Stimulated activated CD4-positive, alpha-beta T cell treated with anti-CD3 and anti-CD28 coated beads, Interleukin-15, amount 100 ng/mL, for 1 hour (primary cell): Measurements from ENCODE around the gene TCAP.

Experiments
- DNase-seq, 2 donors: peaks; one replicate each; pipeline ENCODE4 v3.0.0-alpha.2; 2020; ENCODE audit warnings: low read depth in 1 of 2, low spot score in 1 of 2

The TCAP gene

DNA sequence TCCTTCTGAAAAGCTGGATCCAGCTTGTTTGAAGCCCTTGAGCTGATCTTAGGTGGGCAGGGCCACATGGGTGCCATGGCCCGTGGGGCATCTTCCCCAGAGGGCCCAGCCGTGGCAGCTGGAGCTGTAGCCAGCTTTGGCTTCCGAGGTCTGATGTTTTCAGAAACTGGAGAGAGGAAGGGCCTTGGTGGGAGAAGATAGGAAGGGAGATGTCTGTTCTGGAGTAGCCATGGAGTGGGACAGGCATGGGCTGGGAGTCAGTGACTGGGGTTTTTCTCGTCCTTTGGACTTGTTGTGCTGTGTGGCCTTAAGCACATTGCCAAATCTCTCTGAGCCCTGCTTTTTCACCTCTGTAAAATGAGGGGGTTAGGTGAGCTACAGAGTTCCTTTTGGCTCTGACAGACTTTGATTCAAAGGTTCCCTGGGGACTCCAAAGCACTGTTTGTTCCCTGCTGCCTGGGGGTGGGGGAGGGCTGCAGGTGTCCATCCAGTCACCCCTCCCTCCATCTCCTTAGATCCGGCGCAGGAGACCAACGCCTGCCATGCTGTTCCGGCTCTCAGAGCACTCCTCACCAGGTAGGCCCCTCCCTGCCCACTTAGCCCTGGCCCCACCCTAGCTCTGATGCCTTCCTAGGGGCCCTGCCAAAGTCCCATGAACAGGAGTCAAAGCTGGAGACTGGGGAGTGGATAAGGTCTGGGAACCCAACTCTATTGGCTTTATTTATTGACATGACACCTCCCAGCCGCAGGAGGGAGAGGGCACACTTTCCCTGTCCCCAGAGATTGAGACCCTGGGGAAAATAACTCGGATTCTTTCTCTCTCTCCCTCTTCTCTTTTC lies 36.3 kb upstream of the TCAP start:
- no peak for DNase-seq

DNA sequence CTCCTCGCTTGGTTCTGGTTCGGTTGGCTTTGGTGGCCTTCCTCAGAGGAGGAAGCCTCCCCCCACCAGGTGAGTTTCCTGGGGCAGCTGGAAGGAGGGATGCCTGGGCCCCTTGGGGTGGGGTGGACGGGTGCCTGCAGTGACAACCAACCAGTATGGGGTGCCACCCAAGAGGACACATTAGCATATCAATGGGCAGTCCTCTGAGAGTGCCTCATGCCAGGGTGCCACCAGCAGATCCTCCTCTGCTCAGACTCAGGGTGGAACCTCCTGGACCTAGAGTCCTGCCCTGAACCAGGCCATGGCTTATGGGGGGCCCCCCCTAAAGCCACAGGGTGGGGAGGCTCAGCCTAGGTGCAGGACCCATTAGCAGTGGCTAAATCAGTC lies 35.7 kb upstream of the TCAP start:
- no peak for DNase-seq

DNA sequence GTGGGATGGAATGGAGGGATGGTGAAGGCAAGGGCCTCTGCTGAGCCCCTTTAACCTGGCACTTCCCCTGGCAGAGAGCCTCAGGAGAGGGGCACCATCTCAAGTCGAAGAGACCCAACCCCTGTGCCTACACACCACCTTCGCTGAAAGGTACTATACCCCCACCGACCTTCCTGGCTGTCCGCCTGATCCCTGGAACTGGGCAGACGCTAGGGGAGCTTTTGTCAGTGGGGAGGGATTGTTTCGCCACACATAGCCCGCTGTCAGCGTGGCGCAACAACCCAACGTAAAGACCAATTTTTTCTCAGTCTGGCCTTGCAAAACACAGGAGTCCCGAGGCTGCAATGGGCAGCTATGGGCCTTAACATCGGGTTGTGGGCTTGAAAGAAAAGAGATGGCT lies 35.3 kb upstream of the TCAP start:
- DNase-seq: no peak

DNA sequence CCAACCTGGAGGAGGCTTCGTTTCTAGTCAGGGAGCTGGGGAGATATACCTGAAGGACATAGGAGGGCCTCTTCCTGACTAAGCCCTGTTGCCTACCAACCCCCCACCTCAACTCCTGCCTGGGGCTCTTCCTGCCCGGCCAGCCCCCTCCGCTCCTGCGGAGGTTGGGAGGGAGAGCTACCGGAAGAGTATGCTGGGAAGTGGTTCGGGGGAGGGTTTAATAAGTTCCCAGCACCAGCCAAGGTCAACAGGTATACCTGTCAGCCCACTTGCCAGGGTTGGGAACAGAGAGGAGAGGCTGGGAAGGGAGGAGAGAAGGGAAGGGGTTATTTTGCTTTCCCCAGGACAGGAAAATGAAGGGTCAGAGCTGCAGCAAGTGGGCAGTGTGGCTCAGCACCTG lies 33.7 kb upstream of the TCAP start:
- no peak for DNase-seq

DNA sequence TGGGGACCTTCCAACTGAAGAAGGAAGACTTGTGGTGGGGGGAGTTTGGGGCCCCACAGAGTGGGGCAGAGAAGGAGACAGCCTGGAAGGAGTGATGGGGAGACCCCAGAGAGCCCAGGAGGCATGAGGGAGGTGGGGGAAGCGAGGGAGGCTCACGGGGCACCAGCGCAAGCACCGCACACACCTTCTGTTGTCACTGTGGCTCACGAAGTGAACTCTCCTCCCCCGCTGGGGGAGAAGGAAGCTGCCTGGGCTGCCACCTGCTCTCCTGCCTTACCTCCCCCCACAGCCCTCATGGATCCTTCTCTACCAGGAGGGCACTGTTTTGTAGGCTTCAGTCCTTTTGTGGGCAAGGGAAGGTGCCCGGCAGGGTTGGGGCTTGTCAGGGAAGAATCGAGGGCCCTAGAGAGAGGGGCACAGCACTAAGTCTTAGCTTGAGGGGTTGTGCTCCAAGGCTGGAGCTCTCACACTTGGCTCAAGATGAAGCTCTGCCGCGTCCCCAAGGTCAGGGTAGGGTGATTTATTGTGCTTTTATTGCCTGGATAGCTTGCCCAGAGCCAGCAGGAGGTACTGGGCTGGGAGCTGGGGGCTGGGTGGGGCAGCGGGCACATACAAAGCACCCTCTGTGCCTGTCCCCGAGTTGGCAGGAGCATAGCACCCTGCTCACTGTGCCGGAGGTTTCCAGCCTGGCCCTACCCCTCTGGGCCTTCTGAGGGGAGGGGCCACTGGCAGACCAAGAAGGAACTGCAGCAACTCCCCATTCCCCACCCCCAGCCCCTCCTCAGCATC lies 32.8 kb upstream of the TCAP start:
- DNase-seq: no peak

DNA sequence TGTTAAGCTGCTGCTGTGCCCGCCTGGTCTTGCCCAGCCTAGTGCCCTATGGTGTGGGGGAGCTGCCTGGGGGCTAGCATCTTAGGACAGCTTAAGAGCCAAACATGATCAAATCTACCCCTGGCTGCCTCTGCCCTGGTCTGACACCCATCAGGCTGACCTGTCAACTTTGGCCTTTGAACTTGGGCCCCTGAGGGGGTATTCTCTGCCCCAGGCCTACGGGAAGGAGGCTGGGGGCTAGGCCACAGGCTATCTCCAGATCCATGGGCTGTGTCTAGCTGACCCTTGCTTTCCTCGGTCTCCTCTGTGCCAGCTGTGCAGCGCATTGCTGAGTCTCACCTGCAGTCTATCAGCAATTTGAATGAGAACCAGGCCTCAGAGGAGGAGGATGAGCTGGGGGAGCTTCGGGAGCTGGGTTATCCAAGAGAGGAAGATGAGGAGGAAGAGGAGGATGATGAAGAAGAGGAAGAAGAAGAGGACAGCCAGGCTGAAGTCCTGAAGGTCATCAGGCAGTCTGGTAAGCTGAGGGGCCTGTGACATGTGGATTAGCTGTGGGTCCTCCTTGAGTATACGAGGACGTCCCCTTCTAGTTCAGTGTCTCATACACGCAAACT lies 31.5 kb upstream of the TCAP start:
- no peak for DNase-seq

DNA sequence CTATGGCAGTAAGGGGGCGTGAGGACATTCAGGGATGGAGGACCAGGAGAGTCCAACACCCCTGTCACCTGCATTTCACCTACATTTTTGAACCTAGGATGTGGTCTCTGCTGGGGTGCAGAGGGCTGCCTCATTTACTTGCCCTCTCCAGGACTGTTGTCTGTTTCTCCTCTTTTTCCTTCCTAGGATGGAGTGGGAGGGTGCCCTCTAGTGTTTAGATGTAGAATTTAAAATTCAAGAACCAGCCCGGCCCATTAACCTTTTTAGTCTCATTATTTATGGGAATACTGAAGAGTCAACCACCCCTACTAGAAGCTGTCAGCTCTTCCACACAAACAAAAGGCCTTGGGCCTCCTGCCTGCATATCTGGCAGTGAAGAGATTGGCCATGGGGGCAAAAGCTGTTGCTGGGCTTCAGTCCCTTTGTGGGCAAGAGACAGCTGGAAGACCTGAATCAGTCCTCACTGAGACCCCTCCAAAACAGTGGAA lies 30.7 kb upstream of the TCAP start:
- DNase-seq: no peak

DNA sequence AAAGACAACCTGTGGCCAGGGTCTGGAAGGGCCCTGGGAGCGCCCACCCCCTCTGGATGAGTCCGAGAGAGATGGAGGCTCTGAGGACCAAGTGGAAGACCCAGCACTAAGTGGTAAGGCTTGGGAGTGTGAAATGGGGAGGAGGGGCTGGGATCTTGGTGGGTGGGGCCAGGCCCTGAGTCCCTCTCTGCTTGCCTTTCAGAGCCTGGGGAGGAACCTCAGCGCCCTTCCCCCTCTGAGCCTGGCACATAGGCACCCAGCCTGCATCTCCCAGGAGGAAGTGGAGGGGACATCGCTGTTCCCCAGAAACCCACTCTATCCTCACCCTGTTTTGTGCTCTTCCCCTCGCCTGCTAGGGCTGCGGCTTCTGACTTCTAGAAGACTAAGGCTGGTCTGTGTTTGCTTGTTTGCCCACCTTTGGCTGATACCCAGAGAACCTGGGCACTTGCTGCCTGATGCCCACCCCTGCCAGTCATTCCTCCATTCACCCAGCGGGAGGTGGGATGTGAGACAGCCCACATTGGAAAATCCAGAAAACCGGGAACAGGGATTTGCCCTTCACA lies 29.5 kb upstream of the TCAP start:
- no peak for DNase-seq

DNA sequence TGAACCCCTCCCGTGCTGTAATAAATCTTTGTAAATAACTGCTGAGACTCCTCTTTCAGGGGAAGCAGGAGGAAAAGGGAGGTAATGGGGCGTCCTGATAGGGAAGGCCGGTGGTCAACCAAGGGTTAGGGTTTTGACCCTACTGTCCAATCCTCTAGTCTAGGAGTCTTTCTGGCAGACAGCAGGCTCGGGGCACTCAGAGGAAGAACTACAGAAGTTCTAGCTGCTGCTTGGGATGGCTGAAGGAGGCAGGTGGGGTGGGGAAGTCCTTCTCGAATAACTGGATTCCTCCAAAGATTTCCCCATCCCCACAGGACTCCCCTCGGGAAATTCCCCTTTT lies 28.6 kb upstream of the TCAP start:
- no peak for DNase-seq

DNA sequence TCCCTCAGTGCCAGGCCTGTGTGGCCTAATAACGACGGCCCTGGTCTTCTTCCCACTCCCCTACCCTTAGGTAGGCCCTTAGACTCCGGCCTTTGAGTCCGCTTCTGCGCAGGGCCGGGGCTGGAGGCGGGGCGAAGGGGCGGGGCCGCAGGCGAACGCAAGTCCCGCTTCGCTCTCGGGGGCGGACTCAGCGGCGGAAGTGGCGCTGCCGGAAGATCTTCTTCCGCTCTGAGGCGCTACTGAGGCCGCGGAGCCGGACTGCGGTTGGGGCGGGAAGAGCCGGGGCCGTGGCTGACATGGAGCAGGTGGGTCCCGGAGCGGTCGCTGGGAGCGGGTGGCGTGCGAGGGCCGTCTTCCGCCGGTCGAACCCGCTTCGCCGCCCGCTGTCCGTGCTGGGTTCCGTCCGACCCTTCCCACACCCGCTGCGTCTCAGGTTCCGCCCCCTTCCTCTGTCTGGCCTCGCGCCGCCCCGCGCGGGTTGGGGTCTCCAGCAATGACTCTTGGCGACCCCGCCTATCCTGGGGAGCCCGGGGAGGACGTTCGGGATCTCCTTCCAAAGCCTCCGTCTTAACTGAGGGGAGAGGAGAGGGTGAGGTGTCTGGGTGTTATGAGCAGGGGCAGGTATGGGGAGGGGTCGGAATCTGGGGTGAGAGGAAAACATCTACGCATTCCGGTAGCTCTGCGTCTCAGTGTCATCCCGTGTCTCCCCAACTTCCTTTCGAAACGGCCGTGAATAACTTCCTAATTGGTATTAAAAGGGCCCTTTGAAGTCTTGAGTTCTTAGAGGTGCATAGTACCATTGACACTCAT lies 28.0 kb upstream of the TCAP start, which contains the start of gene STARD3:
TSS of gene STARD3 (plus strand) at position 218 of the 810 bp plus-strand sequence. CDS start 16,388 bp downstream, outside the sequence.
- DNase-seq: peak; percentile 80 to 88

DNA sequence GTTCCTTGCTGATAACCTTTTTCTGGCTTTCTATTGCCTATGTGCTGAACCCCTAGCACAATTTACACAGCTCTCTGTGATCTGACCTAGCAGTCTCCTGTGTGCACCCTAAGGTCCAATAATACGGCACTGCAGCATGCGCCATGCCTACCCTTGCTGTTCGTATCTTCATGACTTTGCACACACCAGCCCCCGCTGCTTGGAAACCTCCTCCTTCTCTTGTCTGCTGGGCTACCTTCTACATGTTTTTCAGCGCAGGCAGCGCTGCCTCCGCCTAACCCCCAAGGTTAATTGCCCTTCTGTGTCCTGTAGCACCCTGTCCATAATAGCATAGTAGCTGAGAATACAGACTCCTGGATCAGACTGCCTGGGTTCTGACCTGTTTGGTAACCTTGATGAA lies 26.8 kb upstream of the TCAP start:
- DNase-seq: no peak

DNA sequence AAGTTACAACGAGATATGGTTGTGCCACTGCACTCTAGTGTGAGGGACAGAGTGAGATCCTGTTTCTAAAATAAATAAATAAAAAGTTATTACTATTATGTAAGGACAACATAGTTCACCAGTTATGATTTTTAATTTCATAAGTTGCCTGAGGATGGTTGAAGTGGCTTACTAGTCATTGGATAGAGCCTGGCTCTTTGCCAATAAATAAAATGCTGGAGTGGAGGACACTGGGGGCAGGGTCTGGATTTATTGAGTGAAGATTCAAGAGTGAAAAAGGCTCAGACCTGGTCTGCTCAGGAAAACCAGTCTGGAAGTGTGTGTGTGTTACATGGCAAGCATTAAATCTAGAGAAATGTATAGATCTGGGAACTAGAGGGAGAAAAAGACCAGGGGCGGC lies 26.1 kb upstream of the TCAP start:
- DNase-seq: no peak

DNA sequence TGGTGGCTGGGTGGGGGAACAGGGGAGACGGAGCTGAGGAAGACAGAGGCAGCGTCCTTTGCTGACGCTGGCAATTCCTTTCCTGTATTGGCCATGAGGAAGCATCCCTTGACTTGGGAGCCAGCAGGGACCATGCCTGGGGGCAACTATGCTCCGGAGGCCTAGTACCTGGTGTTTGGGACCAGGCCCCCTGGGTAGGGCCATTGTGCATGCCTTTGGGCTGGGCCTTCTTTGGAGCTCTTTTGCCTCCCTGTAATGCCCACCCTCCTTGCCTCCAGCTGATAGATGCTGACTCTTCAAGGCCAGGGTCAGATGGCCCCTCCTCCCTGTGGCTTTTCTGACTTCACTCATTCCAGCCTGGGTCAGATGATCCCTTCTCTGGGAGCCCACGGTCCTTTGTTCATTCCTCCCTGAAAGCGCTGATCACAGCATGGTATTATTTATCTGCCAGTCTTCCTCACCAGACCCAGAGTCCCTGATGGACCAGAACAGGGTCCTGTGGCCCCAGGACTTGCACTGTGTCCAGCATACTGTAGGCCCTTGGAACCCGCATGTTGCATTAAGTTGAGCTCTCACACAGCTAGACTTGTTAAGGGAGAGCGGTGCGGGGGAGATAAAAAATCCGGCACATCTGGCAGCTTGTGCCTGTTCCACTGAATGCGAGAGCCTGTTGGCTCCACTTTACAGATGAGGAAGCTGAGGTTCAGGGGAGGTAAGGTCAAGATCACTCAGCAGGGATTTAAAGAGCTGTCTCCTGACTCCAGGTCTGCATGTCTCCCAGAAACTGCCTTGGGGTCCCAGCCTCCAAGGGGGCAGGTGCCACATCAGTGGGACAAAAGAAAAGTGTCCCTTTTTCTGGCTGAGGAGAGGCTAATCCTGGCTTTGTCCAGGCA lies 25.3 kb upstream of the TCAP start:
- no peak for DNase-seq

DNA sequence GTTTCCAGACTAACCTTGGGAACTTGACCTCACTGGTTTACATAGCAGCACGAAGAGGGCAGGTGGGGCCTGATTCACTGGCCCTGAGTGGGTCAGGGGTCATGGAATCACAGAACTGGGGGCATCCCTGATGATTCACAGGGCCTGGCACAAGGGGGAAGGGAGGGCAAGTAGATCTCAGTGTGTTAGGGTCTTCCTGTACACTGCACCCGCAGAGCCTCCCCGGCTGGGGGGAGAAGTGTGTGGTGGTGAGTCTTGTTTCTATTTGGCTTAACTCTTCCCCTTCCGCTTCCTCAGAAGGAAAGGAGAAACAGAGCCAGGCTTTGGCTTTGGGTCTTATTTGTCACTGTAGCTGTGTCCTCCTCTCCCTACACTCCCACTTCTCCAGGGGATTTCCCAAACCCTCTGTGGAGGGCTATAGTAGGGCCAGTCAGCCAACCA lies 24.5 kb upstream of the TCAP start:
- no peak for DNase-seq

DNA sequence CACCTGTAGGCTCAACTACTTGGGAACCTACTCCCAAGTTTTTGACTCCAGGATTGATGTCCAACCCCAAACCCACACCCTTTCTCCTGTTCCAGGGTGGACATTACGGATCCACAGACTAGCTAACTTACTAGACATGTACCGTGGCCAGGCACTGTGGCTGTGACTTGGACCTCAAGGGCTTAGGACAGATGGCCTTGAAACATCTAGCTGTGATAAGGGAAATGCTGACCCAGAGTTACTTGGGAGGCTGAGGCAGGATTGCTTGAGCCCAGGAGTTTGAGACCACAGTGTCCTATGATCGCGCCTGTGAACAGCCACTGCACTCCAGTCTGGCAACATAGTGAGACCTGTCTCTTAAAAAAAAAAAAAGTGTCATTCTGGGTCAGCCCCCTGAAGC lies 24.1 kb upstream of the TCAP start:
- no peak for DNase-seq

DNA sequence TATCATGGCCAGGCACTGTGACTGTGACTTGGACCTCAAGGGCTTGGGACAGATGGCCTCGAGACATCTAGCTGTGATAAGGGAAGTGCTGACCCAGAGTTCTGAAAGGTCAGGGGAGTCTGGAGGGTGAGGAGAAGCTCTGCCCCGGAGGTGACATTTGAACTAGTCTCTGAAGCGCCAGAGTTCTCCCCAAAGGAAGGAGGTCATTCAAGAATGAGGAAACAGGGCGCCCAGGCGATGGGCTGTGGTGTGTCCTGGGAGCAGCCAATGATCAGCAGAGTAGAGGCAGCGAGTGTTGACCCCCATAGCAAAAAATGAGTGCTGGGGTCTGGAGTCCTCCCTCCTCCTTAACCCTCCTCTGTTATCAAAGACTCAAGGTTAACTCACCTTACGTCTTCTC lies 23.3 kb upstream of the TCAP start:
- no peak for DNase-seq

DNA sequence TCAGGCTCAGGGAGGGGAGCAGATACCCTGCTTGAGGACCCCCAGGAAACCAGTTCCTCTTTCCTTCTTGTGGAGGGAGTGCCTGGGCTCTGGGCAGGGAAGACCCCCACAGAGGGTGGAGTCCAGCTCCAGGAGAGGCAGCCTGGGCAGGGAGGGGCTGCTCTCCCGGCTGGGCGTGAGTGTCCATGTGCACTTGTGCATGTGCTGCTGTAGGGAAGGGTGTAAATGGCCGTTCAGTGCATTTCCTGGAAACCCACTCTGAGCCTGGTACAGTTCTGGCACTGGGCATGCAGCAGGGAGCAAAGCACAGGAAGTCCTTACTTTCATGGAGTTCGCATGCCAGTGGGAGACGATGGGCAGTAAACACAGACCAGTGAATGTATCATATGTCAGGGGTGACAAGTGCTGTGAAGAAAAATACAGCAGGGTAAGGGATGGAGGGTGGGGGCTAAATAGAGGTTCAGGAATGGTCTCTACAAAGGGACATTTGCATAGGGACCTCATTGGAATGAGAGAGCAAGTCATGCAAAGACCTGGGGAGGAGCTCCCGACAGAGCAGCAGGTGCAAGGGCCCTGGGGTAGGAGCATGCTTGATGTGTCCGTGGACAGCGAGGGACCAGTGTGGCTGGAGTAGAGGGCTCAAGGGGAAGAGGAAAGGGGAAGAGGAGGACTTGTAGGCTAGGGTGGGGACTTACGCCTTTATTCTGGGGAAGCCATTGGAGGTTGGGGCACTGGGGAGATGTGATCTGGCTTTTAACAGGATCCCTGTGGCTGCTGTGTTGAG lies 22.7 kb upstream of the TCAP start:
- no peak for DNase-seq

DNA sequence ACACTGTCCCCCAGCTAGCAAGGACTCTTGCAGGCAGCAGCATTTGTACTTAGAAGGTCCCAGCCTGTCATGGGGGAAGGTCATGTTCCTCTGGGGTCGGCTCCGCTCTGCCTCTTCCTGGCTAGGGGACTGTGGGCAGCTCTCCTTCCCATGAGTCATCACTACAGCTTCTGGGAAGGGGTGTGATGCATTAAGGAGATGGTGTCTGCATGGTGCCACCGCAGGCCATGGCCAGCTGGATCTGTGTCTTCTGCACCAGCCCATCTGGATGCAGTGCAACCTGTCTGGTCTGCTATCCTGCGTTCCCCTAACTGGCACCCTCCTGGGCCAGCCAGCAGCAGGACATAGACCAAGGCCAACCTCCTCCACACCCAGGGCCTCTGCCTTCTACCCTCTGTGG lies 21.9 kb upstream of the TCAP start:
- no peak for DNase-seq

DNA sequence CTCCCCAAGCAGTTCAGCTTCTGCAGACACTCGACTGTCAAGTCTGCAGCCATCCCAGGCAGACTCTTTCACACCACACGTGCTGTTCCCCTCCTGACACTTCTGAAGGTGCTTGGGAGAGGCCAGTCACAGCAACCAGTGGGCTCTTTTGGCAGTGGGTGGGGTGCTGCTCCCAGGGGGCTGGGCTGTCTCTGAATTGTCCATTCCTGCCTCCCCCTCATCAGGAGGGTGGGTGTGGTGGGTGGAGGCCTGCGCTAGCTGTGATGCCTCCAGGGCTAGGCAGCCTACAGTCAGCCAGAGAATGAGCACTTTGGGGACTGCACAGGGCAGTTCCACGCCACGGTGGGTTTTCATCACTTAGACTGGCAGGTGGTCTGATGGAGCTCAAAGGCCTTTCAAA lies 17.9 kb upstream of the TCAP start:
- no peak for DNase-seq
